Myocyte (in vitro differentiated cells): ENCODE measurements around the gene PAN3. TPM values are rescaled to one million over a fixed set of nuclear protein-coding genes. Genes with fewer than 3 reads are reported as not detected.
A peak's percentile ranks its signal among the peaks of the same experiment; 100 is the strongest.

Experiments used
- DNase-seq: peaks from one replicate; pipeline ENCODE4 v3.0.0-alpha.2; 2012; ENCODE audit warnings: low read depth
- total RNA-seq: library from RNA; depleted of rRNA; stranded (reverse); fragments of >200 nt; gene quantifications from 2 replicates; pipeline ENCODE4 v1.2.3, GENCODE V29; 2014

The PAN3 gene
- total RNA-seq, 1 donor from 2014 or later, result 10.0 TPM

GRCh38 chr13:28329395-28330158, 191.2 kb downstream of the PAN3 start:
- DNase-seq, result no peak

- DNase-seq, result no peak
These were observed 195.0 kb downstream of the PAN3 start for GRCh38 chr13:28333204-28333881.

GRCh38 chr13:28336193-28336657, 197.9 kb downstream of the PAN3 start:
- no peak for DNase-seq

GRCh38 chr13:28337166-28338005, 199.0 kb downstream of the PAN3 start:
- DNase-seq, result peak; percentile 72

GRCh38 chr13:28338006-28338574, 199.7 kb downstream of the PAN3 start:
- no peak for DNase-seq

GRCh38 chr13:28338742-28339141, 200.4 kb downstream of the PAN3 start:
- no peak for DNase-seq

- DNase-seq, result no peak
These were observed 201.1 kb downstream of the PAN3 start for GRCh38 chr13:28339419-28339818.

- DNase-seq, result no peak
These were observed 202.0 kb downstream of the PAN3 start for GRCh38 chr13:28340272-28340793.

GRCh38 chr13:28342251-28342650, 203.9 kb downstream of the PAN3 start:
- no peak for DNase-seq

- DNase-seq, result no peak
These were observed 205.8 kb downstream of the PAN3 start for GRCh38 chr13:28344163-28344562.

Other genes with a start within 250 kb of the PAN3 start
- not detected in 2 replicates for gene PDX1, start 218.5 kb upstream of the PAN3 start, total RNA-seq
- gene CDX2, start 169.2 kb upstream of the PAN3 start, total RNA-seq, result not detected in 2 replicates
- not detected in 2 replicates for gene URAD, start 149.9 kb upstream of the PAN3 start, total RNA-seq
- gene FLT3, start 38.0 kb upstream of the PAN3 start, total RNA-seq, result not detected in 2 replicates